ENCODE results near the gene CCDC158. TPM values are rescaled to one million over a fixed set of nuclear protein-coding genes. Genes with fewer than 3 reads are reported as not detected.

Gene CCDC158
- total RNA-seq, 4 donors from 2014 or later = 0.16 to 0.55 TPM; not detected in 2

DNA sequence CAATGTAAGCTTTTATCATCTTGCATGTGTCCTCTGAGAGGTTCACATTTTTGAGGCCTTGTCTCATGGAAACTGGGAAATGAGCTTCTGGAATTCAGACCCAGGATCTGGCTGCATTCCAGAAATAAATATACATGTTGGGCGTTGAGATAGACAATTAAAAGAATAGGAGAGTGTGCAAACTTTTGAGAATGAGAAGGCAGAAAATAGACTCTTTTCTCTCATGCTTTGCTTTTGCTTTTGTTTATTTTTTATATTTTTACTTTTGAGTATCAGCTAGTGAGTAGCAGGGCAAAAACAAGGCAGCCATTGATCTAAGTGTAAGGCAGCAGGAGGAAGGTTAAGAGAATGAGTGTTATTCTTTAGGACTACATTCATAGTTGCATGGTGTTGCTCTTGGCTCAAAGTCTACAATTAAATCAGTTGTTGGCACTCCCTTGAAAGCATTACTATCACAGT, 26.5 kb upstream of the CCDC158 start:
- in situ Hi-C loops (cut with MboI; ENCODE audit: low pct_ligation_motif_present in 1 of 4, low pct_unique_long_range_greater_than_20kb in 1 of 4, low sequenced_read_pairs in 3 of 4) = no loop called here
- intact Hi-C loops (cut with DNase I; ENCODE audit: low total_unique reads) = no loop called here
- Histone ChIP-seq H3K4me1 (peaks cover 0 to 22% (median 1%) of the 10 kb centered on the region in 4 donors), H3K9me3 (no peaks in the 10 kb centered on the region), H3K36me3 (no peaks in the 10 kb centered on the region), H3K27ac (no peak overlapping the region), H3K27me3 (no peaks in the 10 kb centered on the region), H3K4me3 (no peak overlapping the region)
- no peak for TF ChIP-seq POLR2A (IDR thresholded peaks at IDR 0.05)
- TF ChIP-seq, protein P1, sequence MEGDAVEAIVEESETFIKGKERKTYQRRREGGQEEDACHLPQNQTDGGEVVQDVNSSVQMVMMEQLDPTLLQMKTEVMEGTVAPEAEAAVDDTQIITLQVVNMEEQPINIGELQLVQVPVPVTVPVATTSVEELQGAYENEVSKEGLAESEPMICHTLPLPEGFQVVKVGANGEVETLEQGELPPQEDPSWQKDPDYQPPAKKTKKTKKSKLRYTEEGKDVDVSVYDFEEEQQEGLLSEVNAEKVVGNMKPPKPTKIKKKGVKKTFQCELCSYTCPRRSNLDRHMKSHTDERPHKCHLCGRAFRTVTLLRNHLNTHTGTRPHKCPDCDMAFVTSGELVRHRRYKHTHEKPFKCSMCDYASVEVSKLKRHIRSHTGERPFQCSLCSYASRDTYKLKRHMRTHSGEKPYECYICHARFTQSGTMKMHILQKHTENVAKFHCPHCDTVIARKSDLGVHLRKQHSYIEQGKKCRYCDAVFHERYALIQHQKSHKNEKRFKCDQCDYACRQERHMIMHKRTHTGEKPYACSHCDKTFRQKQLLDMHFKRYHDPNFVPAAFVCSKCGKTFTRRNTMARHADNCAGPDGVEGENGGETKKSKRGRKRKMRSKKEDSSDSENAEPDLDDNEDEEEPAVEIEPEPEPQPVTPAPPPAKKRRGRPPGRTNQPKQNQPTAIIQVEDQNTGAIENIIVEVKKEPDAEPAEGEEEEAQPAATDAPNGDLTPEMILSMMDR (IDR thresholded peaks at IDR 0.05) = no peak
- TF ChIP-seq POLR2AphosphoS5 (IDR thresholded peaks at IDR 0.05) = no peak
- no peak for TF ChIP-seq EP300 (IDR thresholded peaks at IDR 0.05; ENCODE audit: low read depth)
- 17 to 33% methylated on average over 1 of the region's 1 CpG for WGBS, 2 donors (ENCODE audit: low coverage in 1 of 2)
- DNase-seq = no peak

- 93 to 100% methylated on average over 2 of the region's 2 CpGs for WGBS, 2 donors (ENCODE audit: low coverage in 1 of 2)
- H3K4me1 ChIP-seq = peaks cover 0 to 27% (median 3%) of the 10 kb centered on the region in 4 donors
- no peak overlapping the region for H3K27ac ChIP-seq
- no peak for DNase-seq
- TF ChIP-seq, protein P1 (IDR thresholded peaks at IDR 0.05) = no peak
- no peak for TF ChIP-seq POLR2AphosphoS5 (IDR thresholded peaks at IDR 0.05)
- no peak for TF ChIP-seq EP300 (IDR thresholded peaks at IDR 0.05; ENCODE audit: low read depth)
- no peak for TF ChIP-seq POLR2A (IDR thresholded peaks at IDR 0.05)
- no peaks in the 10 kb centered on the region for H3K36me3 ChIP-seq
- in situ Hi-C loops (cut with MboI; ENCODE audit: low pct_ligation_motif_present in 1 of 4, low pct_unique_long_range_greater_than_20kb in 1 of 4, low sequenced_read_pairs in 3 of 4) (no loop called here), intact Hi-C loops (cut with DNase I; ENCODE audit: low total_unique reads) (no loop called here)
- H3K4me3 ChIP-seq = no peak overlapping the region
- H3K9me3 ChIP-seq = no peaks in the 10 kb centered on the region
- H3K27me3 ChIP-seq = no peaks in the 10 kb centered on the region
Measured at GRCh38 chr4:76445911-76446310, 25.0 kb upstream of the CCDC158 start.

GRCh38 chr4:76443376-76443775, 22.4 kb upstream of the CCDC158 start:
- WGBS, 2 donors (ENCODE audit: low coverage in 1 of 2) = 84 to 100% methylated on average over 1 of the region's 1 CpG
- intact Hi-C loops (cut with DNase I; ENCODE audit: low total_unique reads) = no loop called here
- TF ChIP-seq POLR2AphosphoS5 (IDR thresholded peaks at IDR 0.05) = no peak

DNA sequence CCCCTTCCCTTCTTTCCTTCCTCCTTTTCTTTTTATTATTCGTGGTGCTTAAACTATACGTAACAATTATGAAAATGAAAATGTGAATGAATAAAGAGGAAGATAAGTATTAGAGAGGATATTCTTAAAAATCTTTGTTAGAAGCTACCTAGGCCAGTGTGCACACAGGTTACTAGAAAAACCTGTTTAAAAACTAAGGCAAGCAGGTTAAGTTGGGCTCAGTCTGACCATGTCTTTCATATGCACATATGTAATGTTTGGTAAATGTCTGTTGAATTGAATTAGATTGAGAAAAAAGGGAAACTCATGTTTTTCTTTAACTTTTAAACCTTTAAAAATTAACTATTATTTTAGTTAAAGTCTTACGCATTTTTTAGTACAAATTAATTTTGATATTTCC, 21.9 kb upstream of the CCDC158 start:
- peaks cover 0 to 18% (median 3%) of the 10 kb centered on the region in 4 donors for H3K4me1 ChIP-seq
- in situ Hi-C loops (cut with MboI; ENCODE audit: low pct_ligation_motif_present in 1 of 4, low pct_unique_long_range_greater_than_20kb in 1 of 4, low sequenced_read_pairs in 3 of 4) (no loop called here), intact Hi-C loops (cut with DNase I; ENCODE audit: low total_unique reads) (no loop called here)
- WGBS, 2 donors (ENCODE audit: low coverage in 1 of 2) = 83 to 93% methylated on average over 3 of the region's 3 CpGs
- no peak overlapping the region for H3K4me3 ChIP-seq
- no peaks in the 10 kb centered on the region for H3K27me3 ChIP-seq
- H3K27ac ChIP-seq = no peak overlapping the region
- H3K36me3 ChIP-seq = no peaks in the 10 kb centered on the region
- TF ChIP-seq POLR2A (IDR thresholded peaks at IDR 0.05) (no peak), EP300 (IDR thresholded peaks at IDR 0.05; ENCODE audit: low read depth) (no peak), POLR2AphosphoS5 (IDR thresholded peaks at IDR 0.05) (no peak)
- TF ChIP-seq, protein P1 (IDR thresholded peaks at IDR 0.05) = no peak
- no peak for DNase-seq
- no peaks in the 10 kb centered on the region for H3K9me3 ChIP-seq

More at GRCh38 chr4:76443376-76443775, 22.4 kb upstream of the CCDC158 start:
- no peak for DNase-seq
- H3K27ac ChIP-seq = no peak overlapping the region
- in situ Hi-C loops (cut with MboI; ENCODE audit: low pct_ligation_motif_present in 1 of 4, low pct_unique_long_range_greater_than_20kb in 1 of 4, low sequenced_read_pairs in 3 of 4) = no loop called here
- H3K4me3 ChIP-seq = no peak overlapping the region
- H3K9me3 ChIP-seq = no peaks in the 10 kb centered on the region
- no peaks in the 10 kb centered on the region for H3K36me3 ChIP-seq
- H3K4me1 ChIP-seq = peaks cover 0 to 19% (median 3%) of the 10 kb centered on the region in 4 donors
- no peaks in the 10 kb centered on the region for H3K27me3 ChIP-seq

DNA sequence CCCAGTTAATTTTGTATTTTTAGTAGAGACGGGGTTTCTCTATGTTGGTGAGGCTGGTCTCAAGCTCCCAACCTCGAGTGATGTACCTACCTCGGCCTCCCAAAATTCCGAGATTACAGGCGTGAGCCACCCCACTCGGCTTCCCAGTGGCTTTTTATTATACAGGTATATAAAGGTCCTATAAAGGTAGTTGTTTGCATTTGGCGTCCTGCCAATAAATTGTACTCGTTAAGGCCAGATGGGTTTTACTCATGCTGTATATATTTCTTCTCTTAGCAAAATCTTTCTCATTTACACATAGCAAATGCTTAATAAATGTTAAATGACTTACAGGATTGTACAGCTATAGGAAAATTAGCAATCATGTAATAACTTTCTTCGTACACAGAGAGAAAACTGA, 20.9 kb upstream of the CCDC158 start:
- TF ChIP-seq EP300 (IDR thresholded peaks at IDR 0.05; ENCODE audit: low read depth) (no peak), POLR2A (IDR thresholded peaks at IDR 0.05) (no peak), POLR2AphosphoS5 (IDR thresholded peaks at IDR 0.05) (no peak)
- TF ChIP-seq, protein P1 (IDR thresholded peaks at IDR 0.05) = no peak
- in situ Hi-C loops (cut with MboI; ENCODE audit: low pct_ligation_motif_present in 1 of 4, low pct_unique_long_range_greater_than_20kb in 1 of 4, low sequenced_read_pairs in 3 of 4) (no loop called here), intact Hi-C loops (cut with DNase I; ENCODE audit: low total_unique reads) (no loop called here)
- Histone ChIP-seq H3K36me3 (no peaks in the 10 kb centered on the region), H3K9me3 (no peaks in the 10 kb centered on the region), H3K27ac (peak overlapping the region in 3 of 4 donors; percentile 17 to 39 (median 32)), H3K4me3 (no peak overlapping the region), H3K27me3 (no peaks in the 10 kb centered on the region), H3K4me1 (peaks cover 0 to 9% (median 3%) of the 10 kb centered on the region in 4 donors)
- no peak for DNase-seq
- WGBS, 2 donors (ENCODE audit: low coverage in 1 of 2) = 52 to 63% methylated on average over 9 of the region's 9 CpGs
